GM23338 (cell line): ENCODE data around the gene RASSF4. TPM values are rescaled to one million over a fixed set of nuclear protein-coding genes. Genes with fewer than 3 reads are reported as not detected.

ENCODE experiments used
- ATAC-seq: fragments of 200-7000 bp; cut with Tn5 transposase; 3 replicates; pipeline ENCODE4 v1.9.1; 2020
- DNase-seq: peaks from one replicate; pipeline ENCODE4 v3.0.0-alpha.2; 2015; ENCODE audit warnings: low spot score
- H2AFZ ChIP-seq: fragments of 200-600 bp; sonication (generic); 2 replicates; pipeline ENCODE4 v1.8.0; 2016; ENCODE audit warnings: antibody characterized with exemption, mild to moderate bottlenecking, moderate library complexity
- H3F3A ChIP-seq: fragments of 200-600 bp; sonication (generic); replicated peaks from 2 replicates; pipeline ENCODE4 v1.8.0; 2017; ENCODE audit warnings: antibody characterized with exemption, mixed run types, low read depth
- H3K27ac ChIP-seq: fragments of 200-600 bp; sonication (generic); 2 replicates; pipeline ENCODE4 v1.6.1; 2016; ENCODE audit warnings: low read depth
- H3K27me3 ChIP-seq: fragments of 200-600 bp; sonication (generic); 2 replicates; pipeline ENCODE4 v1.8.0; 2016; ENCODE audit warnings: mild to moderate bottlenecking, mixed run types, moderate library complexity; ENCODE audit not compliant: insufficient read depth
- H3K36me3 ChIP-seq: fragments of 200-600 bp; sonication (generic); 2 replicates; pipeline ENCODE4 v1.8.0; 2016; ENCODE audit warnings: mild to moderate bottlenecking; ENCODE audit not compliant: insufficient read depth
- H3K4me1 ChIP-seq: fragments of 200-600 bp; sonication (generic); 2 replicates; pipeline ENCODE4 v1.8.0; 2016; ENCODE audit warnings: mild to moderate bottlenecking, moderate library complexity; ENCODE audit not compliant: insufficient read depth
- H3K4me2 ChIP-seq: fragments of 200-600 bp; sonication (generic); 2 replicates; pipeline ENCODE4 v1.7.1; 2017; ENCODE audit warnings: mixed run types
- H3K4me3 ChIP-seq: fragments of 200-600 bp; sonication (generic); 2 replicates; pipeline ENCODE4 v1.6.1; 2016; ENCODE audit warnings: mixed run types
- H3K79me2 ChIP-seq: fragments of 200-600 bp; sonication (generic); replicated peaks from 2 replicates; pipeline ENCODE4 v1.8.0; 2017; ENCODE audit warnings: mild to moderate bottlenecking; ENCODE audit not compliant: insufficient read depth
- H3K9me2 ChIP-seq: fragments of 200-600 bp; sonication (generic); 2 replicates; pipeline ENCODE4 v1.8.0; 2017; ENCODE audit not compliant: insufficient read depth
- H4K20me1 ChIP-seq: fragments of 200-600 bp; sonication (generic); replicated peaks from 2 replicates; pipeline ENCODE4 v1.8.0; 2017; ENCODE audit warnings: mild to moderate bottlenecking; ENCODE audit not compliant: insufficient read depth
- H3K27ac Mint-ChIP-seq: 2 replicates; pipeline ENCODE4 v1.8.0; 2020; ENCODE audit warnings: inconsistent platforms, mild to moderate bottlenecking, moderate library complexity, mixed read lengths
- H3K27me3 Mint-ChIP-seq: 3 replicates; pipeline ENCODE4 v1.8.0; 2022; ENCODE audit warnings: low read depth, mild to moderate bottlenecking, moderate library complexity, mixed read lengths, inconsistent platforms; ENCODE audit not compliant: insufficient read depth, poor library complexity
- H3K36me3 Mint-ChIP-seq: 3 replicates; pipeline ENCODE4 v1.8.0; 2021; ENCODE audit warnings: low read depth, mild to moderate bottlenecking, inconsistent platforms, moderate library complexity, mixed read lengths
- H3K4me1 Mint-ChIP-seq: 3 replicates; pipeline ENCODE4 v1.8.0; 2020; ENCODE audit warnings: mild to moderate bottlenecking, inconsistent platforms, mixed read lengths
- H3K4me3 Mint-ChIP-seq: 3 replicates; pipeline ENCODE4 v1.8.0; 2021; ENCODE audit warnings: moderate library complexity, mild to moderate bottlenecking, inconsistent platforms, mixed read lengths
- H3K9me3 Mint-ChIP-seq: 3 replicates; pipeline ENCODE4 v1.8.0; 2020; ENCODE audit warnings: moderate library complexity, mild to moderate bottlenecking, inconsistent platforms, mixed read lengths
- CREB1 ChIP-seq: fragments of 250-450 bp; sonication (Bioruptor Pico); IDR thresholded peaks from 2 replicates; pipeline ENCODE4 v1.5.0; 2020; ENCODE audit warnings: low read depth, mild to moderate bottlenecking, moderate library complexity
- EZH2 ChIP-seq: fragments of 200-600 bp; sonication (generic); IDR thresholded peaks from one replicate; pipeline ENCODE4 v1.8.0; 2017; ENCODE audit warnings: antibody characterized with exemption, mild to moderate bottlenecking, low read depth; ENCODE audit not compliant: unreplicated experiment
- EZH2phosphoT487 ChIP-seq: fragments of 200-600 bp; sonication (generic); IDR thresholded peaks from one replicate; pipeline ENCODE4 v1.8.1; 2018; ENCODE audit warnings: antibody characterized with exemption; ENCODE audit not compliant: unreplicated experiment
- JUNB ChIP-seq: IDR thresholded peaks from one replicate; pipeline ENCODE4 v1.6.1; 2016; ENCODE audit warnings: antibody characterized with exemption; ENCODE audit not compliant: unreplicated experiment
- NANOG ChIP-seq: IDR thresholded peaks from 2 replicates; pipeline ENCODE4 v1.6.1; 2016; ENCODE audit warnings: antibody characterized with exemption, borderline replicate concordance
- POLR2AphosphoS5 ChIP-seq: IDR thresholded peaks from 2 replicates; pipeline ENCODE4 v1.6.1; 2016; ENCODE audit warnings: antibody characterized with exemption, low read depth
- STAT1 ChIP-seq: IDR thresholded peaks from one replicate; pipeline ENCODE4 v1.6.1; 2016; ENCODE audit warnings: antibody characterized with exemption; ENCODE audit not compliant: unreplicated experiment
- polyA plus RNA-seq: library from polyadenylated mRNA; unstranded; fragments of >200 nt; fragmentation: Nextera tagmentation; extraction: Ambion mirVana; gene quantifications from 2 replicates; pipeline ENCODE4 v1.2.1, GENCODE V29; 2016
- total RNA-seq: library from RNA; depleted of rRNA; stranded (reverse); fragments of >200 nt; shearing (Covaris generic); gene quantifications from 2 replicates; pipeline ENCODE4 v1.2.3, GENCODE V29; 2014
- TF ChIP-seq, protein P1 (sequence below): IDR thresholded peaks from one replicate; pipeline ENCODE4 v1.6.1; 2018; ENCODE audit warnings: antibody characterized with exemption; ENCODE audit not compliant: unreplicated experiment
- TF ChIP-seq, protein P2 (sequence below), 2 experiments: fragments of 200-600 bp in 1 of 2; sonication (generic) in 1 of 2; conservative IDR thresholded peaks; 2 replicates each; pipeline versions ENCODE4 v1.5.1 to v1.6.1; 2016 to 2017; ENCODE audit warnings: antibody characterized with exemption in 2 of 2, low read depth in 2 of 2, mild to moderate bottlenecking in 2 of 2, moderate library complexity in 1 of 2
- TF ChIP-seq, protein P3 (sequence below): IDR thresholded peaks from 2 replicates; pipeline ENCODE4 v1.6.1; 2016; ENCODE audit warnings: antibody characterized with exemption
- TF ChIP-seq, protein P4 (sequence below): fragments of 250-450 bp; sonication (Bioruptor Pico); IDR thresholded peaks from 2 replicates; pipeline ENCODE4 v1.5.0; 2020; ENCODE audit warnings: mild to moderate bottlenecking, moderate library complexity

The RASSF4 gene
- total and polyA plus RNA-seq, 2 experiments from 2014 or later = 12.4 to 13.6 TPM

DNA sequence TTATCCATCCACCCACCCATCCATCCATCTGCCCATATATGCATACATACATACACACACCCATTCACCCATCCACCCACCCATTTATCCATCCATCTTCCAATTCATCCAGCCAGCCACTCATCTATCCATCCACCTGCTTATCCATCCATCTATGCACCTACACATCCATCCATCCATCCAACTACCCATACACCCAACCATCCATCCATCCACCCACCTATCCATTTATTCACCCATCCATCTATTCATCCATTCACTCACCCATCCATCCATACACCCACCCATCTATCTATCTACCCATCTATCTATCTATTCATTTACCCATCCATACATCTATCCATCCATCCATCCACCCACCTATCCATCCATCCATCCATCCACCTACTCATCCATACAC lies 31.1 kb upstream of the RASSF4 start (continued):
- TF ChIP-seq, protein P1, sequence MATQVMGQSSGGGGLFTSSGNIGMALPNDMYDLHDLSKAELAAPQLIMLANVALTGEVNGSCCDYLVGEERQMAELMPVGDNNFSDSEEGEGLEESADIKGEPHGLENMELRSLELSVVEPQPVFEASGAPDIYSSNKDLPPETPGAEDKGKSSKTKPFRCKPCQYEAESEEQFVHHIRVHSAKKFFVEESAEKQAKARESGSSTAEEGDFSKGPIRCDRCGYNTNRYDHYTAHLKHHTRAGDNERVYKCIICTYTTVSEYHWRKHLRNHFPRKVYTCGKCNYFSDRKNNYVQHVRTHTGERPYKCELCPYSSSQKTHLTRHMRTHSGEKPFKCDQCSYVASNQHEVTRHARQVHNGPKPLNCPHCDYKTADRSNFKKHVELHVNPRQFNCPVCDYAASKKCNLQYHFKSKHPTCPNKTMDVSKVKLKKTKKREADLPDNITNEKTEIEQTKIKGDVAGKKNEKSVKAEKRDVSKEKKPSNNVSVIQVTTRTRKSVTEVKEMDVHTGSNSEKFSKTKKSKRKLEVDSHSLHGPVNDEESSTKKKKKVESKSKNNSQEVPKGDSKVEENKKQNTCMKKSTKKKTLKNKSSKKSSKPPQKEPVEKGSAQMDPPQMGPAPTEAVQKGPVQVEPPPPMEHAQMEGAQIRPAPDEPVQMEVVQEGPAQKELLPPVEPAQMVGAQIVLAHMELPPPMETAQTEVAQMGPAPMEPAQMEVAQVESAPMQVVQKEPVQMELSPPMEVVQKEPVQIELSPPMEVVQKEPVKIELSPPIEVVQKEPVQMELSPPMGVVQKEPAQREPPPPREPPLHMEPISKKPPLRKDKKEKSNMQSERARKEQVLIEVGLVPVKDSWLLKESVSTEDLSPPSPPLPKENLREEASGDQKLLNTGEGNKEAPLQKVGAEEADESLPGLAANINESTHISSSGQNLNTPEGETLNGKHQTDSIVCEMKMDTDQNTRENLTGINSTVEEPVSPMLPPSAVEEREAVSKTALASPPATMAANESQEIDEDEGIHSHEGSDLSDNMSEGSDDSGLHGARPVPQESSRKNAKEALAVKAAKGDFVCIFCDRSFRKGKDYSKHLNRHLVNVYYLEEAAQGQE = no peak

DNA sequence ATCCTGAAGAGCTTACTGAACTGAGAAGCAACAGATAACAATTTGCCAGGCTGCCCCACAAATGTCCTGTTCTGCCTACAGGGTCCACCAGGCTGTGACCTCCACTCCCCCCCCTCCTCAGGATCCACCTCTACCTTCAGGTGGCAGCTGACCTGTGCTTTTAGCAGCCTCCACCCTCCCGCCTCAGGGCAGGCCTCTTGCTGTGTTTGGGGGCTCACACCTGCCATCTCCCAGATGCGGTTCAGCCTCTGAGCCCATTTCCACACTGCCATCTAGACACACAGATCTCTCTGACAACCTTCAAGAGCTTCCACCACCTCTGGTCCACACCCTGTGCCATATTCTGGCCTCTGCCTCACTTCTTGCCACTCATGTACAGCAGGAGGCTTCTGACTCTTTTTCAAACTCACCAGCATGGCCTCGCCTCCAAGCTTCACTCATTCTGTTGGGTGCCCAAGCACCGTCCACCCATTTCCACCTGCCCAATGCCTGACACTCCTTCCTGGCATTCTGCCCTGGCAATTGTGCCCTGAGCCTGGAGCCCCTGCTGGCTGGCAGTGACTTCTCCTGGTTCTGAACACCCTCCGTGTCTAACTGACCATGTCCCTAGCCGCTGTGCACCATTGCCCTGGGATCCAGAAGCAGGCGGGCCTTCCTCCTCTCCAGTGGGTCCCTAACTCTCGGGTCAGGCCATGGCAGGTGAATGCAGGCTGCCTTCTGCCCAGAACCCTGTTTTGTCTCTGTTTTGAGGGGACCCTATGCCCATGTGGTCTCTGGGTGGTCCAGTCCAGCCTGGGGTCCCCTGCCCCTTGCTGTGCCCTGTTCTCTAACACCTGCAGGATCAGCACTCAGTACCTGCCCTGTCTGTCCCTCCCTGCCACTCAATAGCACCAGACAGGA lies 30.0 kb upstream of the RASSF4 start:
- no peak overlapping the region for H3K4me3 Mint-ChIP-seq
- H3K27me3 Mint-ChIP-seq = peaks cover 4% of the 10 kb centered on the region
- no peaks in the 10 kb centered on the region for H3K36me3 Mint-ChIP-seq
- TF ChIP-seq POLR2AphosphoS5 (no peak), EZH2phosphoT487 (no peak), NANOG (no peak), EZH2 (no peak), CREB1 (no peak), STAT1 (no peak), JUNB (no peak)
- TF ChIP-seq, protein P2, sequence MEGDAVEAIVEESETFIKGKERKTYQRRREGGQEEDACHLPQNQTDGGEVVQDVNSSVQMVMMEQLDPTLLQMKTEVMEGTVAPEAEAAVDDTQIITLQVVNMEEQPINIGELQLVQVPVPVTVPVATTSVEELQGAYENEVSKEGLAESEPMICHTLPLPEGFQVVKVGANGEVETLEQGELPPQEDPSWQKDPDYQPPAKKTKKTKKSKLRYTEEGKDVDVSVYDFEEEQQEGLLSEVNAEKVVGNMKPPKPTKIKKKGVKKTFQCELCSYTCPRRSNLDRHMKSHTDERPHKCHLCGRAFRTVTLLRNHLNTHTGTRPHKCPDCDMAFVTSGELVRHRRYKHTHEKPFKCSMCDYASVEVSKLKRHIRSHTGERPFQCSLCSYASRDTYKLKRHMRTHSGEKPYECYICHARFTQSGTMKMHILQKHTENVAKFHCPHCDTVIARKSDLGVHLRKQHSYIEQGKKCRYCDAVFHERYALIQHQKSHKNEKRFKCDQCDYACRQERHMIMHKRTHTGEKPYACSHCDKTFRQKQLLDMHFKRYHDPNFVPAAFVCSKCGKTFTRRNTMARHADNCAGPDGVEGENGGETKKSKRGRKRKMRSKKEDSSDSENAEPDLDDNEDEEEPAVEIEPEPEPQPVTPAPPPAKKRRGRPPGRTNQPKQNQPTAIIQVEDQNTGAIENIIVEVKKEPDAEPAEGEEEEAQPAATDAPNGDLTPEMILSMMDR (conservative IDR thresholded peaks at IDR 0.05; ENCODE audit: low read depth in 2 of 2) = no peak
- TF ChIP-seq, protein P3, sequence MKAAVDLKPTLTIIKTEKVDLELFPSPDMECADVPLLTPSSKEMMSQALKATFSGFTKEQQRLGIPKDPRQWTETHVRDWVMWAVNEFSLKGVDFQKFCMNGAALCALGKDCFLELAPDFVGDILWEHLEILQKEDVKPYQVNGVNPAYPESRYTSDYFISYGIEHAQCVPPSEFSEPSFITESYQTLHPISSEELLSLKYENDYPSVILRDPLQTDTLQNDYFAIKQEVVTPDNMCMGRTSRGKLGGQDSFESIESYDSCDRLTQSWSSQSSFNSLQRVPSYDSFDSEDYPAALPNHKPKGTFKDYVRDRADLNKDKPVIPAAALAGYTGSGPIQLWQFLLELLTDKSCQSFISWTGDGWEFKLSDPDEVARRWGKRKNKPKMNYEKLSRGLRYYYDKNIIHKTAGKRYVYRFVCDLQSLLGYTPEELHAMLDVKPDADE = no peak
- TF ChIP-seq, protein P4, sequence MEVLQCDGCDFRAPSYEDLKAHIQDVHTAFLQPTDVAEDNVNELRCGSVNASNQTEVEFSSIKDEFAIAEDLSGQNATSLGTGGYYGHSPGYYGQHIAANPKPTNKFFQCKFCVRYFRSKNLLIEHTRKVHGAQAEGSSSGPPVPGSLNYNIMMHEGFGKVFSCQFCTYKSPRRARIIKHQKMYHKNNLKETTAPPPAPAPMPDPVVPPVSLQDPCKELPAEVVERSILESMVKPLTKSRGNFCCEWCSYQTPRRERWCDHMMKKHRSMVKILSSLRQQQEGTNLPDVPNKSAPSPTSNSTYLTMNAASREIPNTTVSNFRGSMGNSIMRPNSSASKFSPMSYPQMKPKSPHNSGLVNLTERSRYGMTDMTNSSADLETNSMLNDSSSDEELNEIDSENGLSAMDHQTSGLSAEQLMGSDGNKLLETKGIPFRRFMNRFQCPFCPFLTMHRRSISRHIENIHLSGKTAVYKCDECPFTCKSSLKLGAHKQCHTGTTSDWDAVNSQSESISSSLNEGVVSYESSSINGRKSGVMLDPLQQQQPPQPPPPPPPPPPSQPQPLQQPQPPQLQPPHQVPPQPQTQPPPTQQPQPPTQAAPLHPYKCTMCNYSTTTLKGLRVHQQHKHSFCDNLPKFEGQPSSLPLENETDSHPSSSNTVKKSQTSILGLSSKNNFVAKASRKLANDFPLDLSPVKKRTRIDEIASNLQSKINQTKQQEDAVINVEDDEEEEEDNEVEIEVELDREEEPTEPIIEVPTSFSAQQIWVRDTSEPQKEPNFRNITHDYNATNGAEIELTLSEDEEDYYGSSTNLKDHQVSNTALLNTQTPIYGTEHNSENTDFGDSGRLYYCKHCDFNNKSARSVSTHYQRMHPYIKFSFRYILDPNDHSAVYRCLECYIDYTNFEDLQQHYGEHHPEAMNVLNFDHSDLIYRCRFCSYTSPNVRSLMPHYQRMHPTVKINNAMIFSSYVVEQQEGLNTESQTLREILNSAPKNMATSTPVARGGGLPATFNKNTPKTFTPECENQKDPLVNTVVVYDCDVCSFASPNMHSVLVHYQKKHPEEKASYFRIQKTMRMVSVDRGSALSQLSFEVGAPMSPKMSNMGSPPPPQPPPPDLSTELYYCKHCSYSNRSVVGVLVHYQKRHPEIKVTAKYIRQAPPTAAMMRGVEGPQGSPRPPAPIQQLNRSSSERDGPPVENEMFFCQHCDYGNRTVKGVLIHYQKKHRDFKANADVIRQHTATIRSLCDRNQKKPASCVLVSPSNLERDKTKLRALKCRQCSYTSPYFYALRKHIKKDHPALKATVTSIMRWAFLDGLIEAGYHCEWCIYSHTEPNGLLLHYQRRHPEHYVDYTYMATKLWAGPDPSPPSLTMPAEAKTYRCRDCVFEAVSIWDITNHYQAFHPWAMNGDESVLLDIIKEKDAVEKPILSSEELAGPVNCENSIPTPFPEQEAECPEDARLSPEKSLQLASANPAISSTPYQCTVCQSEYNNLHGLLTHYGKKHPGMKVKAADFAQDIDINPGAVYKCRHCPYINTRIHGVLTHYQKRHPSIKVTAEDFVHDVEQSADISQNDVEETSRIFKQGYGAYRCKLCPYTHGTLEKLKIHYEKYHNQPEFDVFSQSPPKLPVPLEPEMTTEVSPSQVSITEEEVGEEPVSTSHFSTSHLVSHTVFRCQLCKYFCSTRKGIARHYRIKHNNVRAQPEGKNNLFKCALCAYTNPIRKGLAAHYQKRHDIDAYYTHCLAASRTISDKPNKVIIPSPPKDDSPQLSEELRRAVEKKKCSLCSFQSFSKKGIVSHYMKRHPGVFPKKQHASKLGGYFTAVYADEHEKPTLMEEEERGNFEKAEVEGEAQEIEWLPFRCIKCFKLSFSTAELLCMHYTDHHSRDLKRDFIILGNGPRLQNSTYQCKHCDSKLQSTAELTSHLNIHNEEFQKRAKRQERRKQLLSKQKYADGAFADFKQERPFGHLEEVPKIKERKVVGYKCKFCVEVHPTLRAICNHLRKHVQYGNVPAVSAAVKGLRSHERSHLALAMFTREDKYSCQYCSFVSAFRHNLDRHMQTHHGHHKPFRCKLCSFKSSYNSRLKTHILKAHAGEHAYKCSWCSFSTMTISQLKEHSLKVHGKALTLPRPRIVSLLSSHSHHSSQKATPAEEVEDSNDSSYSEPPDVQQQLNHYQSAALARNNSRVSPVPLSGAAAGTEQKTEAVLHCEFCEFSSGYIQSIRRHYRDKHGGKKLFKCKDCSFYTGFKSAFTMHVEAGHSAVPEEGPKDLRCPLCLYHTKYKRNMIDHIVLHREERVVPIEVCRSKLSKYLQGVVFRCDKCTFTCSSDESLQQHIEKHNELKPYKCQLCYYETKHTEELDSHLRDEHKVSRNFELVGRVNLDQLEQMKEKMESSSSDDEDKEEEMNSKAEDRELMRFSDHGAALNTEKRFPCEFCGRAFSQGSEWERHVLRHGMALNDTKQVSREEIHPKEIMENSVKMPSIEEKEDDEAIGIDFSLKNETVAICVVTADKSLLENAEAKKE (CRISPR knock-in tag) = no peak

More for the DNA sequence above, 30.0 kb upstream of the RASSF4 start:
- H2AFZ ChIP-seq = no peak overlapping the region
- H3K4me3 ChIP-seq = no peak overlapping the region
- H3K9me2 ChIP-seq = no peaks in the 10 kb centered on the region; the same call in 1 of the 2 replicates
- peaks cover 7% of the 10 kb centered on the region; the same call in 2 of the 3 replicates for H3K9me3 Mint-ChIP-seq
- H4K20me1 ChIP-seq = no peaks in the 10 kb centered on the region
- H3K4me2 ChIP-seq = no peak overlapping the region
- H3K36me3 ChIP-seq = no peaks in the 10 kb centered on the region
- no peak overlapping the region for H3K27ac Mint-ChIP-seq
- no peaks in the 10 kb centered on the region for H3K79me2 ChIP-seq
- H3K27me3 ChIP-seq = no peaks in the 10 kb centered on the region
- no peak overlapping the region for H3K27ac ChIP-seq
- peaks cover 3% of the 10 kb centered on the region; the same call in 2 of the 3 replicates for H3K4me1 Mint-ChIP-seq
- H3K4me1 ChIP-seq = peaks cover 6% of the 10 kb centered on the region; the same call in 1 of the 2 replicates
- ATAC-seq (no peak), DNase-seq (no peak)
- no peaks in the 10 kb centered on the region for H3F3A ChIP-seq
